Naive thymus-derived CD8-positive, alpha-beta T cell (primary cell): ENCODE data around the gene ARPC2. TPM values are rescaled to one million over a fixed set of nuclear protein-coding genes. Genes with fewer than 3 reads are reported as not detected.

Experiments
- ATAC-seq, 2 donors: fragments of 150-1000 bp; cut with Tn5 transposase in 1 of 2; sonication (Bioruptor Pico), chemical (Tn5 transposase) in 1 of 2; 1 replicate in 1 of 2; 2 replicates in 1 of 2; pipeline ENCODE4 v1.10.0; 2021; ENCODE audit warnings: mild to moderate bottlenecking in 2 of 2, moderate library complexity in 2 of 2
- POLR2A ChIA-PET: fragments of 350-600 bp; sonication (Branson Sonifier 250); formaldehyde crosslinking; loops from one replicate; lab custom pipeline; 2021; ENCODE audit warnings: antibody characterized with exemption; lab: Charles Lee
- DNase-seq, 10 donors: peaks; one replicate each; pipeline versions ENCODE4 v3.0.0 to v3.0.0-alpha.2; 2020 to 2022
- H3K27ac Mint-ChIP-seq, 10 donors: one replicate each; pipeline ENCODE4 v1.8.0; 2020 to 2022; ENCODE audit warnings: mild to moderate bottlenecking in 10 of 10, mixed read lengths in 10 of 10, moderate library complexity in 4 of 10, inconsistent platforms in 1 of 10
- H3K27me3 Mint-ChIP-seq, 5 donors: one replicate each; pipeline ENCODE4 v1.8.0; 2021 to 2022; ENCODE audit warnings: mixed read lengths in 5 of 5
- H3K36me3 Mint-ChIP-seq, 3 donors: one replicate each; pipeline ENCODE4 v1.8.0; 2020 to 2022; ENCODE audit warnings: mixed read lengths in 3 of 3, mild to moderate bottlenecking in 2 of 3, inconsistent platforms in 1 of 3
- H3K4me1 Mint-ChIP-seq, 4 donors: one replicate each; pipeline ENCODE4 v1.8.0; 2021 to 2022; ENCODE audit warnings: mixed read lengths in 4 of 4
- H3K4me3 Mint-ChIP-seq, 10 donors: one replicate each; pipeline ENCODE4 v1.8.0; 2020 to 2022; ENCODE audit warnings: mild to moderate bottlenecking in 10 of 10, mixed read lengths in 10 of 10, moderate library complexity in 6 of 10, inconsistent platforms in 1 of 10
- H3K9me3 Mint-ChIP-seq, 9 donors: one replicate each; pipeline ENCODE4 v1.8.0; 2020 to 2022; ENCODE audit warnings: mixed read lengths in 9 of 9, mild to moderate bottlenecking in 3 of 9, inconsistent platforms in 1 of 9, moderate library complexity in 1 of 9
- polyA plus RNA-seq, 3 donors: library from polyadenylated mRNA; unstranded; fragments of 300-500 nt; fragmentation: Illumina TruSeq; gene quantifications; one replicate each; pipeline ENCODE4 v1.2.3, GENCODE V29; 2021
- total RNA-seq, 8 experiments: library from RNA in 2 of 8; stranded (reverse) in 2 of 8; gene quantifications; one replicate each; pipeline ENCODE4 v1.2.3 and lab custom pipeline; 2021 to 2026

The ARPC2 gene
- total and polyA plus RNA-seq, 5 experiments from 2014 or later, result 425 to 865 (median 690) TPM

GRCh38 chr2:218218268-218219185, 1.5 kb downstream of the ARPC2 start:
- H3K4me1 Mint-ChIP-seq, result peaks cover 26 to 65% (median 60%) of the 10 kb centered on the region in 4 donors
- peak overlapping the region; percentile 90 to 99 (median 94) for H3K4me3 Mint-ChIP-seq
- POLR2A ChIA-PET, result interaction anchor here (0.7 to 3.8 kb wide), 10 partner anchors 10 to 186 kb away, joined by 3 to 21 read pairs (median 6); partner anchors contain the start of genes AAMP and PNKD
- peak; percentile 27 for ATAC-seq
- H3K27me3 Mint-ChIP-seq, result no peaks in the 10 kb centered on the region
- H3K36me3 Mint-ChIP-seq, result peaks cover 5 to 34% (median 7%) of the 10 kb centered on the region in 3 donors
- no peaks in the 10 kb centered on the region for H3K9me3 Mint-ChIP-seq
- peak in 3 of 10 donors; percentile 45 to 51 (median 49) for DNase-seq
- H3K27ac Mint-ChIP-seq, result peak overlapping the region; percentile 88 to 100 (median 97)

GRCh38 chr2:218219934-218220333, 2.9 kb downstream of the ARPC2 start:
- peaks cover 32 to 76% (median 74%) of the 10 kb centered on the region in 4 donors for H3K4me1 Mint-ChIP-seq
- peak overlapping the region; percentile 77 to 100 (median 97) for H3K27ac Mint-ChIP-seq
- no peak for DNase-seq
- H3K4me3 Mint-ChIP-seq, result peak overlapping the region; percentile 90 to 99 (median 94)
- H3K27me3 Mint-ChIP-seq, result no peaks in the 10 kb centered on the region
- H3K9me3 Mint-ChIP-seq, result no peaks in the 10 kb centered on the region
- POLR2A ChIA-PET, result interaction anchor here (0.5 to 3.8 kb wide), 8 partner anchors 9 to 248 kb away, joined by 3 to 21 read pairs (median 7); partner anchors contain the start of genes AAMP and PNKD
- peaks cover 5 to 46% (median 12%) of the 10 kb centered on the region in 3 donors for H3K36me3 Mint-ChIP-seq
- no peak for ATAC-seq

GRCh38 chr2:218221000-218221399, 4.0 kb downstream of the ARPC2 start:
- DNase-seq, result peak in 1 of 10 donors; percentile 33
- H3K4me3 Mint-ChIP-seq, result peak overlapping the region; percentile 76 to 99 (median 93)
- H3K27ac Mint-ChIP-seq, result peak overlapping the region; percentile 82 to 100 (median 93)
- ATAC-seq, result no peak
- no peaks in the 10 kb centered on the region for H3K27me3 Mint-ChIP-seq
- H3K4me1 Mint-ChIP-seq, result peaks cover 42 to 84% (median 82%) of the 10 kb centered on the region in 4 donors
- H3K36me3 Mint-ChIP-seq, result peaks cover 5 to 57% (median 15%) of the 10 kb centered on the region in 3 donors
- POLR2A ChIA-PET, result interaction anchor here (0.7 to 3.3 kb wide), 3 partner anchors 10 to 73 kb away, joined by 3 to 12 read pairs (median 9); no protein-coding TSS in a partner anchor
- no peaks in the 10 kb centered on the region for H3K9me3 Mint-ChIP-seq

GRCh38 chr2:218223046-218223445, 6.1 kb downstream of the ARPC2 start:
- Mint-ChIP-seq H3K4me1 (peaks cover 42 to 94% (median 91%) of the 10 kb centered on the region in 4 donors), H3K4me3 (peak overlapping the region; percentile 43 to 95 (median 68)), H3K9me3 (no peaks in the 10 kb centered on the region), H3K36me3 (peaks cover 2 to 76% (median 28%) of the 10 kb centered on the region in 3 donors), H3K27ac (peak overlapping the region in 9 of 10 donors; percentile 72 to 97 (median 86)), H3K27me3 (no peaks in the 10 kb centered on the region)
- no peak for DNase-seq
- ATAC-seq, result no peak
- POLR2A ChIA-PET, result interaction anchor here (0.6 kb wide), 1 partner anchor 15 kb away, joined by 4 read pairs; no protein-coding TSS in a partner anchor

GRCh38 chr2:218224186-218224585, 7.2 kb downstream of the ARPC2 start:
- Mint-ChIP-seq H3K27me3 (no peaks in the 10 kb centered on the region), H3K27ac (peak overlapping the region; percentile 78 to 97 (median 89)), H3K36me3 (peaks cover 3 to 84% (median 28%) of the 10 kb centered on the region in 3 donors), H3K4me3 (peak overlapping the region in 9 of 10 donors; percentile 43 to 90 (median 80)), H3K9me3 (no peaks in the 10 kb centered on the region), H3K4me1 (peaks cover 43 to 98% (median 94%) of the 10 kb centered on the region in 4 donors)
- ATAC-seq (no peak), DNase-seq (no peak)
- POLR2A ChIA-PET, result interaction anchor here (1.3 to 2.0 kb wide), 3 partner anchors 7 to 28 kb away, joined by 3 to 6 read pairs (median 3); partner anchors contain the start of gene ARPC2

GRCh38 chr2:218226903-218227302, 9.9 kb downstream of the ARPC2 start:
- Mint-ChIP-seq H3K36me3 (peaks cover 4 to 85% (median 32%) of the 10 kb centered on the region in 3 donors), H3K27me3 (no peaks in the 10 kb centered on the region), H3K27ac (peak overlapping the region; percentile 58 to 97 (median 82)), H3K4me1 (peaks cover 35 to 95% (median 87%) of the 10 kb centered on the region in 4 donors), H3K9me3 (no peaks in the 10 kb centered on the region), H3K4me3 (peak overlapping the region in 9 of 10 donors; percentile 36 to 90 (median 59))
- DNase-seq (no peak), ATAC-seq (no peak)
- POLR2A ChIA-PET, result interaction anchor here (1.5 kb wide), 1 partner anchor 20 kb away, joined by 4 read pairs; no protein-coding TSS in a partner anchor

GRCh38 chr2:218228366-218229090, 11.5 kb downstream of the ARPC2 start:
- H3K9me3 Mint-ChIP-seq, result no peaks in the 10 kb centered on the region
- DNase-seq, result no peak
- no peaks in the 10 kb centered on the region for H3K27me3 Mint-ChIP-seq
- no peak for ATAC-seq
- peak overlapping the region in 9 of 10 donors; percentile 25 to 85 (median 72) for H3K4me3 Mint-ChIP-seq
- peaks cover 36 to 88% (median 81%) of the 10 kb centered on the region in 4 donors for H3K4me1 Mint-ChIP-seq
- peak overlapping the region; percentile 67 to 97 (median 88) for H3K27ac Mint-ChIP-seq
- peaks cover 4 to 95% (median 42%) of the 10 kb centered on the region in 3 donors for H3K36me3 Mint-ChIP-seq
- POLR2A ChIA-PET, result interaction anchor here (0.9 to 3.1 kb wide), 3 partner anchors 10 to 29 kb away, joined by 3 to 21 read pairs (median 4); partner anchors contain the start of gene ARPC2

GRCh38 chr2:218229239-218229638, 12.2 kb downstream of the ARPC2 start:
- Mint-ChIP-seq H3K36me3 (peaks cover 4 to 97% (median 45%) of the 10 kb centered on the region in 3 donors), H3K4me3 (peak overlapping the region; percentile 28 to 85 (median 76)), H3K4me1 (peaks cover 36 to 86% (median 80%) of the 10 kb centered on the region in 4 donors), H3K27ac (peak overlapping the region; percentile 20 to 97 (median 88)), H3K9me3 (no peaks in the 10 kb centered on the region), H3K27me3 (no peaks in the 10 kb centered on the region)
- peak in 7 of 10 donors; percentile 20 to 66 (median 57) for DNase-seq
- POLR2A ChIA-PET, result interaction anchor here (0.6 to 3.2 kb wide), 8 partner anchors 8 to 1000 kb away, joined by 3 to 21 read pairs (median 4); partner anchors contain the start of genes ANKZF1, ARPC2 and ATG9A
- peak; percentile 82 to 87 for ATAC-seq

GRCh38 chr2:218229851-218230250, 12.9 kb downstream of the ARPC2 start:
- DNase-seq (no peak), ATAC-seq (peak in 1 of 2 donors; percentile 11)
- peaks cover 30 to 84% (median 79%) of the 10 kb centered on the region in 4 donors for H3K4me1 Mint-ChIP-seq
- POLR2A ChIA-PET, result interaction anchor here (0.6 to 3.2 kb wide), 9 partner anchors 9 to 1049 kb away, joined by 3 to 21 read pairs (median 3); partner anchors contain the start of genes ANKZF1, ARPC2, ATG9A and DNAJB2
- no peaks in the 10 kb centered on the region for H3K9me3 Mint-ChIP-seq
- peak overlapping the region in 9 of 10 donors; percentile 67 to 97 (median 91) for H3K27ac Mint-ChIP-seq
- no peaks in the 10 kb centered on the region for H3K27me3 Mint-ChIP-seq
- peak overlapping the region in 8 of 10 donors; percentile 22 to 85 (median 60) for H3K4me3 Mint-ChIP-seq
- H3K36me3 Mint-ChIP-seq, result peaks cover 4 to 97% (median 41%) of the 10 kb centered on the region in 3 donors

GRCh38 chr2:218230882-218231281, 13.9 kb downstream of the ARPC2 start:
- Mint-ChIP-seq H3K27me3 (no peaks in the 10 kb centered on the region), H3K9me3 (no peaks in the 10 kb centered on the region), H3K36me3 (peaks cover 4 to 97% (median 42%) of the 10 kb centered on the region in 3 donors), H3K4me1 (peaks cover 21 to 74% (median 68%) of the 10 kb centered on the region in 4 donors), H3K27ac (peak overlapping the region; percentile 67 to 97 (median 90)), H3K4me3 (peak overlapping the region; percentile 50 to 85 (median 65))
- DNase-seq (peak in 1 of 10 donors; percentile 28), ATAC-seq (peak in 1 of 2 donors; percentile 51)
- POLR2A ChIA-PET, result interaction anchor here (0.6 to 3.2 kb wide), 6 partner anchors 10 to 1048 kb away, joined by 3 to 12 read pairs (median 3); partner anchors contain the start of genes AAMP, DNAJB2 and PNKD

- Mint-ChIP-seq H3K36me3 (peaks cover 4 to 98% (median 37%) of the 10 kb centered on the region in 3 donors), H3K27ac (peak overlapping the region in 8 of 10 donors; percentile 29 to 84 (median 76)), H3K4me1 (peaks cover 13 to 53% (median 47%) of the 10 kb centered on the region in 4 donors), H3K4me3 (peak overlapping the region in 1 of 10 donors; percentile 46), H3K27me3 (no peaks in the 10 kb centered on the region), H3K9me3 (no peaks in the 10 kb centered on the region)
- DNase-seq, result no peak
- POLR2A ChIA-PET, result interaction anchor here (0.5 to 1.3 kb wide), 3 partner anchors 16 to 50 kb away, joined by 3 to 4 read pairs (median 3); no protein-coding TSS in a partner anchor
- no peak for ATAC-seq
Observed at GRCh38 chr2:218233543-218233942, 16.6 kb downstream of the ARPC2 start.
